Heart left ventricle (tissue), 13 donors: ENCODE measurements around the gene ARSG.

ENCODE experiments used
- CTCF ChIP-seq, 12 donors: fragments of 200-600 bp; sonication (generic) in 4 of 12; IDR thresholded peaks; one replicate each; pipeline versions ENCODE4 v1.5.0 to v1.8.0; 2018 to 2022; ENCODE audit warnings: antibody characterized with exemption in 12 of 12, mild to moderate bottlenecking in 5 of 12
- POLR2A ChIP-seq, 2 donors: fragments of 450-650 bp; IDR thresholded peaks; one replicate each; pipeline ENCODE4 v1.6.1; 2017; ENCODE audit warnings: antibody characterized with exemption in 2 of 2, mild to moderate bottlenecking in 2 of 2, moderate library complexity in 2 of 2
- donor health status: ischemic (EF 13 %, LVEDD 7.1; RV severe dilation, severe dysfunction).
- donor health status: DM: no; HTN: yes; CAD: no.
- donor health status: DM: no; HTN: no; CAD: no.
- donor health status: ischemic (EF 25% LVEDD 6.9; RV normal size, moderate dysfunction).
- donor health status: ischemic (EF 25% LVEDD 5.7; RV mildly dilated, moderate dysfunction).
- donor health status: ischemic (EF 35%, LVEDD 5.7; RV mildly dilated, moderate dysfunction).
- donor health status: nonischemic (EF 11% LVEDD 7.7; RV severe dilation, severe dysfunction).
- donor health status: DM: yes; HTN: yes; CAD: no.
- donor health status: PGD.
- donor health status: ischemic (EF 29% LVEDD 5.4; RV normal size, mild dysfunction).
- donor health status: nonischemic (EF 23%, LVEDD 6.1; RV moderate dilation, normal function).

- TF ChIP-seq CTCF (IDR thresholded peaks at IDR 0.05) (no peak), POLR2A (IDR thresholded peaks at IDR 0.05) (no peak)
Measured at GRCh38 chr17:68443972-68444464, 152.7 kb downstream of the ARSG start.
